Activated CD8-positive, alpha-beta memory T cell treated with anti-CD3 and anti-CD28 coated beads, Interleukin-2, amount 10 ng/mL, durations not matched to agents 7 days and 5 days (primary cell): ENCODE data around the gene CYB5R2. TPM values are rescaled to one million over a fixed set of nuclear protein-coding genes. Genes with fewer than 3 reads are reported as not detected.
A peak's percentile ranks its signal among the peaks of the same experiment; 100 is the strongest.

Experiments
- ATAC-seq: fragments of 150-1000 bp; cut with Tn5 transposase; one replicate; pipeline ENCODE4 v1.10.0; 2021; ENCODE audit warnings: moderate library complexity
- CTCF ChIA-PET: fragments of 350-600 bp; sonication (Branson Sonifier 250); formaldehyde crosslinking; loops from one replicate; lab custom pipeline; 2021; ENCODE audit warnings: antibody characterized with exemption; lab: Charles Lee
- DNase-seq: peaks from one replicate; pipeline ENCODE4 v3.0.0-alpha.2; 2020
- H3K27ac Mint-ChIP-seq: one replicate; pipeline ENCODE4 v1.8.0; 2021; ENCODE audit warnings: mild to moderate bottlenecking, mixed read lengths
- H3K27me3 Mint-ChIP-seq: one replicate; pipeline ENCODE4 v1.8.0; 2021; ENCODE audit warnings: mixed read lengths
- H3K36me3 Mint-ChIP-seq: one replicate; pipeline ENCODE4 v1.8.0; 2021; ENCODE audit warnings: mild to moderate bottlenecking, mixed read lengths
- H3K4me1 Mint-ChIP-seq: one replicate; pipeline ENCODE4 v1.8.0; 2021; ENCODE audit warnings: mixed read lengths
- H3K4me3 Mint-ChIP-seq: one replicate; pipeline ENCODE4 v1.8.0; 2021; ENCODE audit warnings: mild to moderate bottlenecking, moderate library complexity, mixed read lengths
- H3K9me3 Mint-ChIP-seq: one replicate; pipeline ENCODE4 v1.8.0; 2022; ENCODE audit warnings: low read depth, mixed read lengths
- total RNA-seq, 2 experiments: library from RNA; stranded (reverse); gene quantifications; one replicate each; pipeline ENCODE4 v1.2.3, GENCODE V29; 2021

Gene CYB5R2
- total RNA-seq, 2 experiments from 2014 or later, result 1.5 to 2.4 TPM

DNA sequence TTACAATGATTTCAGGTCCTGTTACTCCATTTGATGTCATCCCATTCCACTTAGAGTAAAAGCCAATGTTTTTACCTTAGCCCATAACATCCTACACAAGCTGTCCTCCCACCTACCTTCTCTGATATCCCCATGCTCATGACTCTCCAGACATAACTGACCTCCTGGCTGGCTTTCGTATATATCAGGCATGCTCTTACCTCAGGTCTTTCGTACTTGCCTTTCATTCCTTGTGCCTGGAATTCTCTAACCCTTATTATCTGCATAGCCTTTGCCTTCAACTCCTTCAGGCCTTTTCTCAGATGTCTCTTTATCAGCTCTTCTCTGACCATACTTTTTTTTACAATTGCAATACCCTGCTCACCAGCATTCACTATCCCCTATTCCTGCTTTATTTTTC, 10.3 kb upstream of the CYB5R2 start:
- peaks cover 41% of the 10 kb centered on the region for H3K27me3 Mint-ChIP-seq
- H3K4me3 Mint-ChIP-seq, result no peak overlapping the region
- H3K4me1 Mint-ChIP-seq, result no peaks in the 10 kb centered on the region
- no peak overlapping the region for H3K27ac Mint-ChIP-seq
- no peak for DNase-seq
- ATAC-seq, result no peak
- H3K9me3 Mint-ChIP-seq, result no peaks in the 10 kb centered on the region
- H3K36me3 Mint-ChIP-seq, result no peaks in the 10 kb centered on the region
- CTCF ChIA-PET, result no interaction called here

- Mint-ChIP-seq H3K27ac (no peak overlapping the region), H3K27me3 (peaks cover 68% of the 10 kb centered on the region), H3K4me3 (no peak overlapping the region), H3K9me3 (no peaks in the 10 kb centered on the region), H3K4me1 (peaks cover 4% of the 10 kb centered on the region), H3K36me3 (no peaks in the 10 kb centered on the region)
- CTCF ChIA-PET, result interaction anchor here (1.6 to 1.9 kb wide), 2 partner anchors 12 to 164 kb away, joined by 4 to 6 read pairs; partner anchors contain the start of gene PPFIBP2
- DNase-seq, result no peak
- no peak for ATAC-seq
Measured at GRCh38 chr11:7677796-7678201, 4.5 kb upstream of the CYB5R2 start.

DNA sequence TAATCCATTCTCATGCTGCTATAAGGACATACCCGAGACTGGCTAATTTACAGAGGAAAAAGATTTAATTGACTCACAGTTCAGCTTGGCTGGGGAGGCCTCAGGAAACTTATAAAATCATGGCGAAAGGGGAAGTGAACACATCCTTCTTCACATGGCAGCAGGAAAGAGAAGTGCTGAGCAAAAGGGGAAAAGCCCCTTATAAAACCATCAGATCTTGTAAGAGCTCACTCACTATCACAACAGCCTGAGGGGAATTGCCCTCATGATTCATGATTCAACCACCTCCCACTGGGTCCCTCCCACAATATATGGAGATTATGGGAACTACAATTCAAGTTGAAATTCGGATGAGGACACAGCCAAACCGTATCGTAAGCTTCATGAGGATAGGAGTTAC, 3.8 kb upstream of the CYB5R2 start:
- Mint-ChIP-seq H3K27ac (no peak overlapping the region), H3K4me1 (peaks cover 6% of the 10 kb centered on the region), H3K4me3 (no peak overlapping the region), H3K36me3 (no peaks in the 10 kb centered on the region), H3K27me3 (peaks cover 75% of the 10 kb centered on the region), H3K9me3 (no peaks in the 10 kb centered on the region)
- ATAC-seq (no peak), DNase-seq (no peak)
- CTCF ChIA-PET, result interaction anchor here (1.6 to 1.9 kb wide), 3 partner anchors 9 to 164 kb away, joined by 4 to 6 read pairs (median 4); partner anchors contain the start of gene PPFIBP2

DNA sequence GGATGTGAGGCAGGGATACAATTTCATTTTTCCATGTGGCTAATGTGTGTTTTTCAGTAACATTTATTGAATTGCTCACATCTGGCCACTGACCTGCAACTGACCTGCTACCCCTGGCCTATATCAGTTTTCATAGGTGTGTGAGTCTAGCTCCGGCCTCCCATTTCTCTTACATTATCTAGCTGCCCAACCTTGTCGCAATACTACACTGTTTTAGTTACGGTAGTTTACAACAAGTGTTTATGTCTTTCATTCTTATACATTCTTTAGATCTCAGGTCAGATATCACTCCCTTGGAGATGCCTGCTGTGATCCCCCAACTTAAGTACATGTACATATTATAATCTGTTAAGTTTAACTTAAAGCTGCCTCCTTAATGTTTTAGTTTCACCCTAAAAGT, 2.3 kb upstream of the CYB5R2 start:
- Mint-ChIP-seq H3K9me3 (no peaks in the 10 kb centered on the region), H3K36me3 (no peaks in the 10 kb centered on the region), H3K4me3 (no peak overlapping the region), H3K27me3 (peaks cover 69% of the 10 kb centered on the region), H3K4me1 (peaks cover 6% of the 10 kb centered on the region), H3K27ac (no peak overlapping the region)
- no peak for ATAC-seq
- no peak for DNase-seq
- CTCF ChIA-PET, result interaction anchor here (0.9 to 1.7 kb wide), 2 partner anchors 10 kb away, joined by 4 to 6 read pairs; no protein-coding TSS in a partner anchor

DNA sequence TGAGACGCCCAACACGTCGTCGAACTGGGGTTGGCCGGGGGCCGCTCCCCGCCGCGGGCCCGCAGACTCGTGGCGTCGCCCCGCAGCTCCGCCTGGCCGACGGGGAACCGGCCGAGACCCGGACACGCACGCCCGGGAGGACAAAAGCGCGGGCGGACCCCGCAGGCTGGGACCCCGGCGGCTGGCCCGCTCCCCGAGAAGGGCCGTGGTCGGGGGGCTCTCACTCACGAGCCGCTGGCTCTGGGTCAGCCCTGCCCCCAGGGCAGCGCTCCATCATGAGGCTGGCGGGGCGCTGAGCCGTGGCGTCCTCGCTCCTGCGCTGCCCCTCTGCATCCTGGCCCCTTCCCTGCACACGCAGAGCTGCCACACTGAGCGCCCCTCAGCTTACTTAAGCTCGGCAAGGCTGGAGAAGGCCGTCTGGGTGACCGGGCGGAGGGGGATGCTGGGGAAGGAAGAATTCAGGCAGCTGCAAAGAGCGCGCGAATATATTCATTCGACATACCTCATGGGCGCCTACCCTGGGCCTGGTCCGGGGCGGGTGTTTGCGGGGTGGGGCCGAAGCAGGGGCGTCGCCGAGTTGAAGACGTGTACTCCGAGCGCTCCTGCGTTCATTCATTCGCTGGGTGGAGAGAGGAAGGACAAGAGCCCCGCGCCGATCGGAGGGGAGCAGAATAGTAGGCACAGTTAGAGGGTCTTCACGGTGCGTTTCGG, 579 bp upstream of the CYB5R2 start:
- H3K9me3 Mint-ChIP-seq, result no peaks in the 10 kb centered on the region
- no peaks in the 10 kb centered on the region for H3K36me3 Mint-ChIP-seq
- H3K4me1 Mint-ChIP-seq, result peaks cover 6% of the 10 kb centered on the region
- peaks cover 56% of the 10 kb centered on the region for H3K27me3 Mint-ChIP-seq
- CTCF ChIA-PET, result no interaction called here
- DNase-seq (no peak), ATAC-seq (peak; percentile 64)
- H3K4me3 Mint-ChIP-seq, result peak overlapping the region; percentile 9
- no peak overlapping the region for H3K27ac Mint-ChIP-seq

GRCh38 chr11:7672276-7672959, 882 bp downstream of the CYB5R2 start:
- H3K36me3 Mint-ChIP-seq, result no peaks in the 10 kb centered on the region
- H3K4me3 Mint-ChIP-seq, result no peak overlapping the region
- ATAC-seq (no peak), DNase-seq (no peak)
- H3K27me3 Mint-ChIP-seq, result peaks cover 47% of the 10 kb centered on the region
- CTCF ChIA-PET, result no interaction called here
- no peaks in the 10 kb centered on the region for H3K9me3 Mint-ChIP-seq
- H3K27ac Mint-ChIP-seq, result no peak overlapping the region
- H3K4me1 Mint-ChIP-seq, result peaks cover 6% of the 10 kb centered on the region

DNA sequence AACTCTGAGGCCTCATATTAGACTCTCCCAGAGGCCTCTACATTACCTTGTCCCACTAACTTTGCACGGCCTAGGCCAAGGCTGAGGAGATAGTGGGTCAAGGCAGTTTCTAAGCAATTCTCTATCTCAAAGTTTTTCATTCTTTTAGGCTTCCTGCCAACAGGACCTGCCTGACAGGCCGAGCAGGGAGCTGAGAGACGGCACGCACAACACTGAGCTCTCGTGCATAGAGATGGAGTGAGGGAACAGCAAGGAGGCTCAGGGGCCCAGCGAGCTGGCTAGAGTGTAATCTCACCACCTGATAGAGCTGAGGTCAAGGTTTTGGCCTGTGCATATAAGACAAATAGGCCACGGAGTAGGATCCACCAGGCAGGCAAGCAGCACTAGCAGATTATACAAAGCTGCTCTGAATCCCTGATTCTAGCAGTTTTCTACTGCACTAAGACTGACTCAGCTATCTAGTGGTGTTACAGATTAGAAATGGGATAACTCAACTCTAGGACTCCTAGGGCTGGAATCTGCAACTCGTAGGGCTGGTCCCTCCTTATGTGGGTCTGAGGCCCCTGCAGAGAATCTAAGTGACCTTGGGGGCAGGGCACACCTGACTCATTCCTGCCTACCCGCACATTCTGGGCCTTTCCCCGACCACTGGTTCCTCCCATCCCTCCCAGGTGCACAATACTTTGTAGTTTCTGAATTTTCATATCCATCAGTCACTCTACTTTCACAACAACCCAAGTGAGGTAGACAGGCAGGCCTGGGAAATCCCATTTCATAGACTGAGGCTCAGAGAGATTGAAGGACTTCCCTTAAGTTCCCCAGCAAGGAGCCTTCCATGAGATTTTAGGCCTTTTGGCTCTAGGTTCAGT, 1.7 kb downstream of the CYB5R2 start:
- DNase-seq (no peak), ATAC-seq (no peak)
- no peaks in the 10 kb centered on the region for H3K9me3 Mint-ChIP-seq
- H3K27me3 Mint-ChIP-seq, result peaks cover 41% of the 10 kb centered on the region
- H3K4me1 Mint-ChIP-seq, result peaks cover 6% of the 10 kb centered on the region
- CTCF ChIA-PET, result interaction anchor here (1.0 kb wide), 1 partner anchor 23 kb away, joined by 4 read pairs; no protein-coding TSS in a partner anchor
- no peak overlapping the region for H3K4me3 Mint-ChIP-seq
- H3K36me3 Mint-ChIP-seq, result no peaks in the 10 kb centered on the region
- no peak overlapping the region for H3K27ac Mint-ChIP-seq

DNA sequence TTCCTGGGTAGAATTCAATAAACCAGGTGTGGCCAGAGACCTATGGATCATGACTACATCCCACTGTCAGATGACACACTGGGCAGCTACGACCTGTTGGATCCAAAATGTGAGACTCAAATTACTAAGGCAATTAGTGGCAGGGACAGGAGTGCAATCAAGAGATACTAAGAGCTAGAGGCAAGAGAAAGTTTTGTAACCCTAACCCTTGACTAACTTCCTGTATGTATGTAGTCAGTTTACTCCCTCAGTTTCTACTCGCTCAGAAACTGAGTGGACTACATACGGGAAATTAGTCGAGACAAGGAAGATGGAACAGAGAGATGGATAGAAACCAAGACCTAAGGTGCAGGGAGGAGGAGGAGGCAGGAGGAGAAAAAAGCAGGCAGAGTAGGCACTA, 2.7 kb downstream of the CYB5R2 start:
- peaks cover 6% of the 10 kb centered on the region for H3K4me1 Mint-ChIP-seq
- H3K27ac Mint-ChIP-seq, result no peak overlapping the region
- no peaks in the 10 kb centered on the region for H3K36me3 Mint-ChIP-seq
- DNase-seq, result no peak
- H3K9me3 Mint-ChIP-seq, result no peaks in the 10 kb centered on the region
- no peak for ATAC-seq
- peaks cover 32% of the 10 kb centered on the region for H3K27me3 Mint-ChIP-seq
- CTCF ChIA-PET, result interaction anchor here (1.0 kb wide), 1 partner anchor 24 kb away, joined by 4 read pairs; no protein-coding TSS in a partner anchor
- H3K4me3 Mint-ChIP-seq, result no peak overlapping the region

- no peak overlapping the region for H3K4me3 Mint-ChIP-seq
- H3K36me3 Mint-ChIP-seq, result no peaks in the 10 kb centered on the region
- CTCF ChIA-PET, result no interaction called here
- no peak for DNase-seq
- H3K27me3 Mint-ChIP-seq, result peaks cover 15% of the 10 kb centered on the region
- no peak overlapping the region for H3K27ac Mint-ChIP-seq
- no peak for ATAC-seq
- no peaks in the 10 kb centered on the region for H3K9me3 Mint-ChIP-seq
- H3K4me1 Mint-ChIP-seq, result peaks cover 4% of the 10 kb centered on the region
Measured at GRCh38 chr11:7668911-7669310, 4.4 kb downstream of the CYB5R2 start.

DNA sequence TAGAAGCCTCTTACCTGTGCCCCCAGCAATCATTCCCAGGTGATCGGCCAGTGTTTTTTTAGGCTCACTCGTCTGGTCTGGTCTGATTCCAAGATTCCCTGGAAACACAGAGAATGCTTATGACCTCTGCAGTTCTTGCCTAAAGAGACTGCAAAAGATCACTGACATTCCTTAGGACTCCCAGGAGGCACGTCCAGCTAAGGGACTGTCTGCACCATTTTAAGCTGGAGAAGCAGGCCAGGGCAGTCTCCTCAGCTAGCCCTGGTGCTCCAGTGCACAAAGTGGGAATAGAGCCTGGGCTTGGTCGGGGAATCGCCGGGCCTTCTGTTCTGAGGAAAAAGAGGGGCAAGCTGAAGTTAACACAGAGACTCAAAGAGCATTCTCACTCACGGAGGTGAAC, 4.8 kb downstream of the CYB5R2 start:
- CTCF ChIA-PET, result no interaction called here
- Mint-ChIP-seq H3K4me3 (no peak overlapping the region), H3K27ac (no peak overlapping the region), H3K9me3 (no peaks in the 10 kb centered on the region), H3K27me3 (peaks cover 14% of the 10 kb centered on the region), H3K36me3 (no peaks in the 10 kb centered on the region), H3K4me1 (peaks cover 4% of the 10 kb centered on the region)
- DNase-seq (no peak), ATAC-seq (no peak)

DNA sequence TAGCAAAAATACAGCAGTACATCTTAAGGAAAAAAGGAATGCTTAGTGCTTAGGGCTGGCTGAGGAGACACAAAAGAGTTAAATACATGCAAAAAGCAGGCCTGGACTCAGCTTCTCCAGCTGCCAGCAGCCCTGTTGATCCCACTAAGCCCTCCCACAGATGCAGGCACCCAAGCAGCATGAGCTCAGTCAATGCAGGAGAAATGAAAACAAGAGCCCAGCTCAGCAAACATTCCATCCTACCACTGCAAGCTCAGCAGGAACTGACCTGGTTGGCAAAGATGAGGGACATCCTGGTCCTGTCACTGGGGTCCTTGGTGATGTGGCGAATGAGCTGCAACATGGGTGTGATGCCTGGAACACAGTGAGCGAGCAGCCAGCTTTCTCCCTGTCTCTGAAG, 5.8 kb downstream of the CYB5R2 start:
- H3K27ac Mint-ChIP-seq, result no peak overlapping the region
- ATAC-seq, result no peak
- no peaks in the 10 kb centered on the region for H3K36me3 Mint-ChIP-seq
- CTCF ChIA-PET, result interaction anchor here (1.4 to 3.5 kb wide), 2 partner anchors 10 to 154 kb away, joined by 3 to 34 read pairs; partner anchors contain the start of gene PPFIBP2
- no peak for DNase-seq
- H3K9me3 Mint-ChIP-seq, result no peaks in the 10 kb centered on the region
- H3K27me3 Mint-ChIP-seq, result peaks cover 4% of the 10 kb centered on the region
- no peak overlapping the region for H3K4me3 Mint-ChIP-seq
- H3K4me1 Mint-ChIP-seq, result no peaks in the 10 kb centered on the region

GRCh38 chr11:7666292-7666866, 6.9 kb downstream of the CYB5R2 start:
- ATAC-seq (no peak), DNase-seq (no peak)
- no peaks in the 10 kb centered on the region for H3K36me3 Mint-ChIP-seq
- H3K9me3 Mint-ChIP-seq, result no peaks in the 10 kb centered on the region
- no peak overlapping the region for H3K4me3 Mint-ChIP-seq
- no peaks in the 10 kb centered on the region for H3K27me3 Mint-ChIP-seq
- no peaks in the 10 kb centered on the region for H3K4me1 Mint-ChIP-seq
- H3K27ac Mint-ChIP-seq, result no peak overlapping the region
- CTCF ChIA-PET, result interaction anchor here (1.2 to 3.5 kb wide), 18 partner anchors 9 to 387 kb away, joined by 3 to 34 read pairs (median 5); partner anchors contain the start of gene PPFIBP2
